Activated CD4-positive, alpha-beta memory T cell treated with anti-CD3 and anti-CD28 coated beads for 36 hours (primary cell): ENCODE measurements around the gene HPSE2. TPM values are rescaled to one million over a fixed set of nuclear protein-coding genes. Genes with fewer than 3 reads are reported as not detected.

Experiments used
- CTCF ChIA-PET: fragments of 350-600 bp; sonication (Branson Sonifier 250); formaldehyde crosslinking; loops from one replicate; lab custom pipeline; 2021; ENCODE audit warnings: antibody characterized with exemption, inconsistent platforms; lab: Charles Lee
- POLR2A ChIA-PET: fragments of 350-600 bp; sonication (Branson Sonifier 250); formaldehyde crosslinking; loops from one replicate; lab custom pipeline; 2021; ENCODE audit warnings: antibody characterized with exemption; lab: Charles Lee
- DNase-seq: peaks from one replicate; pipeline ENCODE4 v3.0.0-alpha.2; 2020
- H3K27ac Mint-ChIP-seq: one replicate; pipeline ENCODE4 v1.8.0; 2021; ENCODE audit warnings: mixed read lengths
- H3K27me3 Mint-ChIP-seq: one replicate; pipeline ENCODE4 v1.8.0; 2021; ENCODE audit warnings: mixed read lengths
- H3K36me3 Mint-ChIP-seq: one replicate; pipeline ENCODE4 v1.8.0; 2021; ENCODE audit warnings: mixed read lengths
- H3K4me1 Mint-ChIP-seq: one replicate; pipeline ENCODE4 v1.8.0; 2021; ENCODE audit warnings: low read depth, mixed read lengths
- H3K4me3 Mint-ChIP-seq: one replicate; pipeline ENCODE4 v1.8.0; 2021; ENCODE audit warnings: mild to moderate bottlenecking, mixed read lengths
- H3K9me3 Mint-ChIP-seq: one replicate; pipeline ENCODE4 v1.8.0; 2021; ENCODE audit warnings: mixed read lengths
- intact Hi-C: fragments of 100-400 bp; cut with micrococcal nuclease; formaldehyde crosslinking; loops from one replicate; pipeline ENCODE4 v1.15.1; 2023
- total RNA-seq, 2 experiments: library from RNA; stranded (reverse); gene quantifications; one replicate each; pipeline ENCODE4 v1.2.3, GENCODE V29; 2021

The HPSE2 gene
- total RNA-seq, 2 experiments from 2014 or later, result not detected

DNA sequence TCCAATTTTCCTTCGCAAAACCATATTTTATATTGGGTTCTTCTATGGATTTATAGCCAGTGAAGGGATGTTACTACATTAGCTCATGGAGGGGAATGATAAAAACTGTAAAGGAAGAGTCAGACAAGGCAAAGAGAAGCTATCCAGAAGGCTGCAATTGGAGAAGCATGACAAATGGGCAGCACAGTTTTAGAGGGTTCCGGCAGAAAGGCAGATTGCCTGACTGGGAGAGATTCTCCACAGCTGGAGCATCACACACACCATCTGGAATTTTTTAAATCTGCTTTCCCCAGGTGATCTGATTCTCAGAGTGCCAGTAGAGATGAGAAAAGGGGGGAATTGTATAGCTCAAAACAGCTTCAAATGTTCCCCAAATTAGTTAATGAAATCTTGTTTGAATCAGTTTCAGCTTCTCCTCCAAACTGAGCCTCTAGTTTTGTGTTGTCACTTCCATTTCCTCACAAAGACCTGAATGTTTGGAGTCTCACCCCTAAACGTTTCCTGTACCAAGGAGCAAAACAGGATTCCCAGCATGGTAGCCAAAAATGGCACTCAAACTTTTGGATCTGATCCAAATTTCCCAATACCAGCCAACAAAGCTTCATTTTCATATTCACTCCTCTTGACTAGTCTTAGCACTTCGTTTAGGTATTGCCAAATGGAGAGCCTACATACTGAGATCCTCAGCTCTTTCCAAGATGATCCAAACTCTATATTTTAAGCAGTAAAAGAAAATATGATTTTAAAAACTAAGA is 177.5 kb downstream of the HPSE2 start:
- ChIA-PET POLR2A (no interaction called here), CTCF (no interaction called here)
- intact Hi-C loops, result no loop called here
- no peaks in the 10 kb centered on the region for H3K9me3 Mint-ChIP-seq
- no peak for DNase-seq
- no peaks in the 10 kb centered on the region for H3K36me3 Mint-ChIP-seq
- H3K4me1 Mint-ChIP-seq, result no peaks in the 10 kb centered on the region
- H3K27me3 Mint-ChIP-seq, result no peaks in the 10 kb centered on the region
- H3K27ac Mint-ChIP-seq, result no peak overlapping the region
- H3K4me3 Mint-ChIP-seq, result no peak overlapping the region

- CTCF ChIA-PET, result no interaction called here
- peaks cover 31% of the 10 kb centered on the region for H3K9me3 Mint-ChIP-seq
Measured at GRCh38 chr10:99045671-99046070, 190.0 kb downstream of the HPSE2 start.

GRCh38 chr10:99042051-99042771 is 193.4 kb downstream of the HPSE2 start:
- H3K27ac Mint-ChIP-seq, result no peak overlapping the region
- H3K4me3 Mint-ChIP-seq, result no peak overlapping the region
- ChIA-PET CTCF (no interaction called here), POLR2A (no interaction called here)
- H3K4me1 Mint-ChIP-seq, result no peaks in the 10 kb centered on the region
- no peaks in the 10 kb centered on the region for H3K36me3 Mint-ChIP-seq
- no peak for DNase-seq
- no peaks in the 10 kb centered on the region for H3K27me3 Mint-ChIP-seq
- intact Hi-C loops, result loop anchor here (2.0 kb wide), 1 partner anchor 575 kb away; no protein-coding TSS in a partner anchor
- peaks cover 28% of the 10 kb centered on the region for H3K9me3 Mint-ChIP-seq

More at GRCh38 chr10:99045671-99046070, 190.0 kb downstream of the HPSE2 start:
- POLR2A ChIA-PET, result no interaction called here
- intact Hi-C loops, result no loop called here
- no peak overlapping the region for H3K4me3 Mint-ChIP-seq
- no peaks in the 10 kb centered on the region for H3K27me3 Mint-ChIP-seq
- no peaks in the 10 kb centered on the region for H3K36me3 Mint-ChIP-seq
- DNase-seq, result no peak
- no peaks in the 10 kb centered on the region for H3K4me1 Mint-ChIP-seq
- H3K27ac Mint-ChIP-seq, result no peak overlapping the region

- H3K4me3 Mint-ChIP-seq, result no peak overlapping the region
- no peak for DNase-seq
- no peaks in the 10 kb centered on the region for H3K36me3 Mint-ChIP-seq
- CTCF ChIA-PET, result no interaction called here
- POLR2A ChIA-PET, result no interaction called here
- no peaks in the 10 kb centered on the region for H3K27me3 Mint-ChIP-seq
- no peaks in the 10 kb centered on the region for H3K4me1 Mint-ChIP-seq
- intact Hi-C loops, result no loop called here
- H3K9me3 Mint-ChIP-seq, result peaks cover 28% of the 10 kb centered on the region
- H3K27ac Mint-ChIP-seq, result no peak overlapping the region
Measured at GRCh38 chr10:99041468-99041867, 194.2 kb downstream of the HPSE2 start.

- POLR2A ChIA-PET, result no interaction called here
- Mint-ChIP-seq H3K27me3 (no peaks in the 10 kb centered on the region), H3K27ac (no peak overlapping the region), H3K4me1 (no peaks in the 10 kb centered on the region), H3K4me3 (no peak overlapping the region), H3K36me3 (no peaks in the 10 kb centered on the region), H3K9me3 (no peaks in the 10 kb centered on the region)
- intact Hi-C loops, result no loop called here
- DNase-seq, result no peak
- CTCF ChIA-PET, result no interaction called here
Measured at GRCh38 chr10:99013885-99014284, 221.8 kb downstream of the HPSE2 start.

- intact Hi-C loops, result no loop called here
- CTCF ChIA-PET, result no interaction called here
Measured at GRCh38 chr10:99010286-99010685, 225.4 kb downstream of the HPSE2 start.

DNA sequence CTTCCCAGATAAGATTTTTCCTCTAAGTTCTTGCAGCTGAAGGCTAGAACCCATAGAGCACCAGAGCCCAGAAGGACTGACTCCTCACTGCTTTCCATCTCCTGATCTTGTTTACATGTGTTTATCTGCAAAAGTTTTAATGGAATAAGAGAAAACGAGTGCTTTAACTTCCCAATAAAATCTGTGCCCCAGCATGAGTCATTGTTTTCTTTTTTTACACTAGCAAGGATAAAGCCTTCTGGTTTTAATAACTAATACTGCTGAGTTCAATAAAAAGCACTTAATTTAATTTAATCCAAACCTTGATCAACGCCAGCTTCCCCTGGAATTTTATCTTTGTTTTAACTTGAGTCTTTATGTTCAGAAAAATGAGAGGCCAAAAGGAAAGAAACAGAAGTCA is 227.6 kb downstream of the HPSE2 start:
- intact Hi-C loops, result no loop called here
- no peak overlapping the region for H3K27ac Mint-ChIP-seq
- CTCF ChIA-PET, result no interaction called here

More at GRCh38 chr10:99010286-99010685, 225.4 kb downstream of the HPSE2 start:
- Mint-ChIP-seq H3K27ac (no peak overlapping the region), H3K4me3 (no peak overlapping the region), H3K36me3 (no peaks in the 10 kb centered on the region), H3K9me3 (peaks cover 8% of the 10 kb centered on the region), H3K27me3 (no peaks in the 10 kb centered on the region), H3K4me1 (no peaks in the 10 kb centered on the region)
- POLR2A ChIA-PET, result no interaction called here
- no peak for DNase-seq

GRCh38 chr10:99007457-99007856 is 228.2 kb downstream of the HPSE2 start:
- Mint-ChIP-seq H3K4me3 (no peak overlapping the region), H3K27ac (no peak overlapping the region), H3K9me3 (peaks cover 28% of the 10 kb centered on the region), H3K4me1 (no peaks in the 10 kb centered on the region), H3K27me3 (no peaks in the 10 kb centered on the region), H3K36me3 (no peaks in the 10 kb centered on the region)
- POLR2A ChIA-PET, result no interaction called here
- no peak for DNase-seq
- CTCF ChIA-PET, result no interaction called here
- intact Hi-C loops, result no loop called here

More for the DNA sequence above, 227.6 kb downstream of the HPSE2 start:
- Mint-ChIP-seq H3K4me1 (no peaks in the 10 kb centered on the region), H3K4me3 (no peak overlapping the region), H3K27me3 (no peaks in the 10 kb centered on the region), H3K36me3 (no peaks in the 10 kb centered on the region), H3K9me3 (peaks cover 25% of the 10 kb centered on the region)
- DNase-seq, result no peak
- POLR2A ChIA-PET, result no interaction called here

DNA sequence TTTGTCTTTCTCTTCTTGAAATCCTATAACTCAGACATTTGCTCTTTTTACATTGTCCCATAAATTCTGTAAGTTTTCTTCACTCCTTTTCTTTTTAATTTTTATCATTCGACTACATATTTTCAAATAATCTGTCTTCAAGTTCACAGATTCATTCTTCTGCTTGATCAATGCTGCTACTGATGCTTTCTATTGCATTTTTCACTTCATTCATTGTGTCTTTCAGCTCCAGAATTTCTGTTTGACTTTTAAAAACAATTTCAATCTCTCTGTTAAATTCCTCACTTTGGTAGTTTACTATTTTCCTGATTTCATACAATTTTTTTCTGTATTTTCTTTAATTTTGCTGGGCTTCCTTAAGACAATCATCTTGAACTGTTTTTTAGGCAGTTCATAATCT is 230.4 kb downstream of the HPSE2 start:
- DNase-seq, result no peak
- intact Hi-C loops, result no loop called here
- H3K9me3 Mint-ChIP-seq, result peaks cover 28% of the 10 kb centered on the region
- no peaks in the 10 kb centered on the region for H3K27me3 Mint-ChIP-seq
- no peaks in the 10 kb centered on the region for H3K4me1 Mint-ChIP-seq
- H3K27ac Mint-ChIP-seq, result no peak overlapping the region
- no peak overlapping the region for H3K4me3 Mint-ChIP-seq
- POLR2A ChIA-PET, result no interaction called here
- no peaks in the 10 kb centered on the region for H3K36me3 Mint-ChIP-seq
- CTCF ChIA-PET, result no interaction called here

- no peaks in the 10 kb centered on the region for H3K36me3 Mint-ChIP-seq
- H3K27me3 Mint-ChIP-seq, result no peaks in the 10 kb centered on the region
- H3K4me3 Mint-ChIP-seq, result no peak overlapping the region
- intact Hi-C loops, result no loop called here
- ChIA-PET POLR2A (no interaction called here), CTCF (no interaction called here)
- no peak overlapping the region for H3K27ac Mint-ChIP-seq
- H3K4me1 Mint-ChIP-seq, result no peaks in the 10 kb centered on the region
- no peak for DNase-seq
- peaks cover 28% of the 10 kb centered on the region for H3K9me3 Mint-ChIP-seq
Measured at GRCh38 chr10:99004738-99005137, 230.9 kb downstream of the HPSE2 start.

GRCh38 chr10:99002392-99002791 is 233.3 kb downstream of the HPSE2 start:
- DNase-seq, result no peak
- Mint-ChIP-seq H3K27me3 (no peaks in the 10 kb centered on the region), H3K27ac (no peak overlapping the region), H3K36me3 (no peaks in the 10 kb centered on the region), H3K9me3 (peaks cover 28% of the 10 kb centered on the region), H3K4me3 (no peak overlapping the region), H3K4me1 (no peaks in the 10 kb centered on the region)
- POLR2A ChIA-PET, result no interaction called here
- intact Hi-C loops, result no loop called here
- CTCF ChIA-PET, result no interaction called here

DNA sequence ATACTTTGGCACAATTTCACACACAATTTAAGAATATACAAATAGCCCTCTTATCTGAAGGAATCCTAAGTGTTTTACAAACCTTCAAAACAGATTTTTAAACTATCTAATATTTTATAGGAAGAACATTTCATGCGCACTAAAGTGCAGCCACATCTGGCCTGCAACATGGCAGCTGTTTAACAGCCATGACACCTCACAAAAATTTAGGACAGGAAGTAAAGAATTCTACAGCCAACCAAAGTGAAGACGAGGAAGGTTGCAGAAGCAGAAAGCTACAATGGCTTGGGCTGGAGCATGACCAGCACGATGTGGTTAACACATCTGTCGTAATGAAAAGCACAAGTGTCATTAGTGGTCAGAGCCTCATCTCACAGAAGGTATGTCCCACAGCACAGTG is 238.1 kb downstream of the HPSE2 start:
- ChIA-PET CTCF (no interaction called here), POLR2A (no interaction called here)
- Mint-ChIP-seq H3K27ac (no peak overlapping the region), H3K4me1 (no peaks in the 10 kb centered on the region), H3K27me3 (no peaks in the 10 kb centered on the region), H3K9me3 (no peaks in the 10 kb centered on the region), H3K36me3 (no peaks in the 10 kb centered on the region), H3K4me3 (no peak overlapping the region)
- no peak for DNase-seq
- intact Hi-C loops, result no loop called here
